OCI-LY7 (cell line): Measurements from ENCODE around the gene PPP2R3A.

Source experiments
- EZH2phosphoT487 ChIP-seq: fragments of 200-600 bp; sonication (generic); IDR thresholded peaks from 2 replicates; pipeline ENCODE4 v1.6.1; 2018; ENCODE audit warnings: low read depth, borderline replicate concordance, mild to moderate bottlenecking, mixed run types, antibody characterized with exemption, low read length, moderate library complexity, mixed read lengths
- TF ChIP-seq, protein P1 (sequence below): fragments of 200-600 bp; sonication (generic); conservative IDR thresholded peaks from 2 replicates; pipeline ENCODE4 v1.5.1; 2014; ENCODE audit warnings: mild to moderate bottlenecking, antibody characterized with exemption, low read length, moderate library complexity, mixed read lengths

- TF ChIP-seq, protein P1, sequence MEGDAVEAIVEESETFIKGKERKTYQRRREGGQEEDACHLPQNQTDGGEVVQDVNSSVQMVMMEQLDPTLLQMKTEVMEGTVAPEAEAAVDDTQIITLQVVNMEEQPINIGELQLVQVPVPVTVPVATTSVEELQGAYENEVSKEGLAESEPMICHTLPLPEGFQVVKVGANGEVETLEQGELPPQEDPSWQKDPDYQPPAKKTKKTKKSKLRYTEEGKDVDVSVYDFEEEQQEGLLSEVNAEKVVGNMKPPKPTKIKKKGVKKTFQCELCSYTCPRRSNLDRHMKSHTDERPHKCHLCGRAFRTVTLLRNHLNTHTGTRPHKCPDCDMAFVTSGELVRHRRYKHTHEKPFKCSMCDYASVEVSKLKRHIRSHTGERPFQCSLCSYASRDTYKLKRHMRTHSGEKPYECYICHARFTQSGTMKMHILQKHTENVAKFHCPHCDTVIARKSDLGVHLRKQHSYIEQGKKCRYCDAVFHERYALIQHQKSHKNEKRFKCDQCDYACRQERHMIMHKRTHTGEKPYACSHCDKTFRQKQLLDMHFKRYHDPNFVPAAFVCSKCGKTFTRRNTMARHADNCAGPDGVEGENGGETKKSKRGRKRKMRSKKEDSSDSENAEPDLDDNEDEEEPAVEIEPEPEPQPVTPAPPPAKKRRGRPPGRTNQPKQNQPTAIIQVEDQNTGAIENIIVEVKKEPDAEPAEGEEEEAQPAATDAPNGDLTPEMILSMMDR: no peak
- TF ChIP-seq EZH2phosphoT487: no peak
Observed at GRCh38 chr3:136186344-136186743, 220.8 kb downstream of the PPP2R3A start.
